AG20443 (cell line): ENCODE data around the gene RUFY3.
"Not testable (repeated sequence)": the region's sequence is repeated elsewhere in the genome, so short reads cannot be mapped to it uniquely, and the experiment has no call there.

ENCODE experiments used
- DNase-seq: peaks from one replicate; pipeline ENCODE4 v3.0.0; 2012; ENCODE audit warnings: low spot score, mixed read lengths

RUFY3 gene

DNA sequence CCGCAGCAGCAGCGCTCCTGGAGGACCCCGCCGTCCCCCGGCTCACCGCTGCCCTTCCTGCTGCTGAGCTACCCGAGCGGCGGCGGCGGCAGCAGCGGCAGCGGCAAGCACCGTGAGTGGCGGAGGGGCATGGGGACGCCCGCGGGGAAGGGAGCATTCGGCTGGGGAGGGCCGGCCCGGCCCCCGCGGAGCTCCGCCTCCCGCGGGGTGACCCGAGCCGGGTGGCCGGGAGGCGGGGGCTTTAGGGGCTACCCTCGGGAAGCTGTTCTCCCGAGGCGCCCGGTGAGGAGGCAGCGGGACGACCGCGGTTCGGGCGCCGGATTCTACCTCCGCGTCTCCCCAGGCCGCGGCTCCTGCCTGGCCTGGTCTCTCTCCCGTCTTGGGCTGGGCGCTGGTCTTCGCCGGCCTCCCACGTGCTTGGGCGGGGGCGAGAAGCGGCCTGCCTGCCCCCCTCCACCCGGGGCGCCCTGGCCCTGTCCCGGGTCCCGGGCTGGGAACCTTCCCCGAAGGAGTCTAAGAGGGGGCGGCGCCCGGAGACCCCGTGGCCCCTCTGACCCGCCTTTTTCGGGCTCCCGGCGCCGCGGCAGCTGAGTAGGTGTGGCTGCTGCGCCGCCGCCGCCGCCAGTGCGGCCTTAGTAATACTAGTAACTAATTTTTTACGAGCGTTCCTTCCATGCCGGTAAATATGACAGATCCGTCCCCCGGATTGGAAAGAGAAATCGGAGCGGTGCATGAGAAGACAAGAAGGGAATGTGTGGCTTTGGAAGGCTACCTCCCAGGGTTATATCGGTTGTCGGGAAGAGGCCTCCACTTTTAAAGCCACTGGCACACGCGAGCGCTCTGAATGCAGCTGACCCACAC is 16.4 kb upstream of the RUFY3 start:
- peak; percentile 86 for DNase-seq

DNA sequence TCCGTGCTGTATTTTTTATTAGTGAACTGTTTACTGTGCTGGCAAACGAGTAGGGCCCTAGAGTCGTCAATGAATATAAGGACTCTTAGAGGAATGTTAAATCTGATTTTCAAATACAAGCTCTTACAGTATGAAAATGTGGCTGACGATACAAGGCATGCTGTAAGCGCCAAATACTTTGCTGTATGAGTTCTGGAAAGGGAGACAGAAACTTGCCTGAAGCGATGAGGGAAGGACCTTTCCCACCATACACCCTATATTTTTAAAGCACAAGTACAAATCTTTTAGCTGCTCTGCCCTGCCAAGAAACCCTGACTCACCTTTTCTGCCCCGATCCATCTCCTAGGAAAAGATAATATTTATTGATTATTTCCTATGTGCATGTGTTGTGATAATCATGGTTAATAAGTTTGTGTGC is 15.7 kb upstream of the RUFY3 start:
- no peak for DNase-seq

DNA sequence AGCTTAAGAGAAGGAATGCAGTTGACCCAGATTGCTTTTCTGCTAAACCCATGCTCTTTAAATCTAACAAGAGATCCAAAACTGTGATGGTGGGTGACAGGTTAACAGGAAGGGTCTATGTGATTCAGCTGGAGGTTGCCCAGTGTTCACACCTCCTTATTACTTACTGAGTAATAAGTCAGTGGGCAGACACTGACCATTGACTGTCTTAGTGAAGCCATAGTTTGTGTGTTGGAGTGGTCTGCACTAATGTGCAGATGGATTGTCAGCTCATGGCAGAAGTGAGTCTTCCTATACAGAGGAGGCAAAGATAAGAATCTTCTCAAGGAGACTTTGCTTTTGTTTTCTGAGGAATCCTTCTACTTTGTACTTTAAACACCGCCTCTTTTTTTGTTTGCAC is 15.2 kb upstream of the RUFY3 start:
- no peak for DNase-seq

DNA sequence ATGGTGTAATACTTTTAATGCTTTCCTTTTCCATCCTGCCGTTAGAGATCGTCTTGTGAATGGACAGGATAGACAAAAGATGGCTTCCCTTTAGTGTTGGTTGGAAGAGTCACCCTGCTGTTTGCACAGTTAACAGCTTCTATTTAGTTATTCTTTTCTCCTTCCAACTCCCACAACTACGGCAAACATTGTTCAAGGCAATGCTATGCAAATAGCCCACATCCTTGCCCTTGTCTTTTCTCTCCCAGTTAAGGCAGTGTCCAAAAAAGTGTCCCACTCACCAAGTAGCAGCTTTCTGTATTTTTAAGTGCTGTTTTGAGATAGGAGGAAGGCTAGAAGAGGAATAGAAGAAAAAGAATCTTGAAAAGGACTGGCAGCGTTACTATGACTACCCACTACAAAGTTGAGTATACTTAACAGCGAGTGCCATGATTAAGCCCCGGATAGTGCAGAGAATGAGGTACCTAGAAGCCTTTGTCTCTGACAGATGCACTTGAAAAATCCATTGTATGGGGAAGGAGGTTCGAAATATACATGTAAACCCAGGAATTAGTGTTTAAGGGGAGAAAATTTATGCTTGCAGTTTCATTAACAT is 12.1 kb upstream of the RUFY3 start:
- DNase-seq, result no peak

DNA sequence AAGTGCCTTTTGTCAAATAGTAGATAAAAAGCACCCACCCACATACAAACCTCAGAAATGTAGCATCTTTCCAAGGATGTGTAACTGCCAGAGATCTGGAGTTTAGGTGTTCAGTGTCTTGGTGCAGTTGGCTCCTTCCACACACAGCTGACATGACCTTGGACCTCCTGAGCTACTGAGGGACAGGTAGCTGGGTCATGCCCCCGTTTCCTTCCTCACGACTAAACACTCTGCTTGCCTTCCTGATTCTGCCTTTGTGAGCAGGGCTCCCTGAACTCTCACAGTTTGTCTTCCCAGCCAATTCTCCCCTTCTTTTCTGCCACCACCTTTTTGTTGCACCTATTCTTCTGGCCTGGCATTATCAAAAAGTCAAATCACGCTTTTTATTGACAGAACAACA is 10.2 kb upstream of the RUFY3 start:
- no peak for DNase-seq

DNA sequence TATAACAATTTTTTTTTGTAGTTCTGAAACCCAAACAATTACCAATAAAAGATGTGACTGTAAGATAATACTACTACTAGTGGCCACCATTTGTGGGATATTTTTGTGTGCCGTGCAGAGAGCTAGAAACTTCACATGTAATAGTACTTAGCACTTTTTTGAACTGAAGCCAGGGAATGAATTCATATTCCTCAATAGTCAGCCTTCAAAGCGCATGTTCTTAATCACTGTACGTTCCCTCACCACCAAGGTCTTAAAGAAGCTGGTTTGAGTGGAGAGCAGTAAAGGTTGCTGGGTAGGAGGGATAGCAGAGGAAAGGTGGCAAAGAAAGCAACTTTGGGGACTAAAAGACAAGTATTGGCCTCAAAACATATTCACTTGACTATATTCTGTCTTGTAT is 9.6 kb upstream of the RUFY3 start:
- no peak for DNase-seq

DNA sequence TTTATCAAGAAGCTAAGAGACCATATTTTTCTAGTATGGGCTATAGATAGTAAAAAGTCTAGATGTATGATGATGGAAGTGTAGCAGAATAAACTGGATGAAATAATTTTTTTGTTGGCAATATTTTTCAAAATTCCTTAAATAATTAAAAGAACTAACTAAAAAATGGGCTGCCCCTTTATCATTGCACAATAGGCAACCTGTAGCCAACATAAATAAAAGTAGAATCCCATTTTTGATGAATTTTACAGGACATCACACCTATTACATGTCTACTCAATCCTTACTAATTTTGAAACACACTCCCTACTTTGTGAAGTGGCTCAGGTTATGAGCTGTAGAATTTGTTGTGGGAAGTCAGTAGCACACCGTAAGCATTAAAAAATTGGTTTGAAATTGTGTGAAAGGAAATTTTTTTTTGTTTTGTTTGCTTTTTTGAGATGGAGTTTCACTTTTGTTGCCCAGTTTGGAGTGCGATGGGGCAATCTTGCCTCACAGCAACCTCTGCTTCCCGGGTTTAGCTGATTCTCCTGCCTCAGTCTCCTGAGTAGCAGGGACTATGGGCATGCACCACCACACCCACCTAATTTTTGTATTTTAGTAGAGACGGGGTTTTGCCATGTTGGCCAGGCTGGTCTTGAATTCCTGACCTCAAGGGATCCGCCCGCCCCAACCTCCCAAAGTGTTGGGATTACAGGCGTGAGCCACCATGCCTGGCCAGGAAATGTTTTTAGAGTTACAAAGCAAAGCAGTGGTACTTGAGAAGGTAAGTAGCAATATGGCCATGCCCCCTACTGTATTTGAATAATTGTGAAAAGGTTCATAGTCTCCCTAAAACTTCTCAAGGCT is 8.9 kb upstream of the RUFY3 start:
- DNase-seq, result no peak

DNA sequence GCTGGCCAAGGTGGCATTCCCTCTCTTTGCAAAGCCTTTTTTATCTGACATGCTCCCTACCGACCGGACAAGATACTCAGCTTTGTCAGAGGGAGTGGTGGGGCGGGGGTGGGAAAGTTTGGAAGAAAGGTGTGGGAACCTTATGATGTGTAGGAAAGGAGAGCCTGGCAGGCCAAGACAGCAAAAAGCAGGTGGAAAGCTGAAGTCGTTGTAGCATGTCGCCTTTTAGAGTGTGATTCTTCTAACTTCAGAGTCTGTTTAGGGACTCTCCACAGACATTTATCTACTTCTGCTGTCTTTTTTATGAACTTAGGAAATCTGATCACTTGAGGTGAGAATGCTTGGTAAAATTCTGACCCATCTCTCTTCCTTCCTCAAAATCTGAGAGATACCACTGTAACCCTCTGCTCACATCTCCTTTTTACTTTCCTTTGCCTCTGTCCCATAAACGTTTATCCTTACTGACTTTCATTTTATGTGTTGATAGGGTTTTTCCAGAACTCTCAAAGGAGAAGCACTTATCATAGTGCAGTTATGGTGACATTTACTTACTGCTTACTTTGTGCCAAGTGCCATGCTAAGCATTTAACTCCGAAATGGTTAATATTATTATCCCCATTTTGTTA is 8.2 kb upstream of the RUFY3 start:
- DNase-seq, result no peak

DNA sequence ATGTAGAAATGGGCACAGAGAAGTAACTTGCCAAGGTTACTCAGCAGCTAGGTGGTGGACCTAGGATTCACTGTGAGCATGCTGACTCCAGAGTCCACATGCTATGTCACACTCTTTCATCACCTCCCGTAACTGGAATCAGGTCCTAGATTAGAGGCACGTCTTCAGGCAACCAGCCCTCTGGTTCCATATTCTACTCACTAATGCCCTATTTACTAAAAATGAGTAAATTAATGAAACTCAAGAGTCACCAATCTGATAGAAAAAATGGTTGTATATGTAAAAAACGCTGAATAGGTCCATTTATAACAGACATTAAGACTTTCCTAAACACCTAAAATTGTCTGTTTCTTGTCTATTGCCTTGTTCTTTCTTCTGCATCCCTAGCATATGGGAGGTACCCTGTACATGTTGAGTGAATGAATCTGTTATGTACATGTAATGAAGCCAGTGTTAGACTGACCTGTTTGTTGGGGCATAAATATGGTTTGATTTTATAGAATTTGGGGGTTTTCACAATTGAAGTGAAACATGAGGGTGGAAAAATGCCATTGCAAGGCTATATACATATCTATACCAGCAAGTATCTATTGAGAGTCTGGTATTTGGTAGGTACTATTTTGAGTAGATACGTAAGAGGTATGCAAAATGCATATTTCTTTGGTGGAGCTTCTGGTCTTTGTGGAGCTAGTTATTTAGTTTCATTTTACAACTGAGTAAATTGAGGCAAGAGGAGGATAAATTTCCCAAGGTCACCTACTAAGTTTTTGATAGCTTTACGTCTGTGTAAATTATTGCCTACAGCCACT is 7.5 kb upstream of the RUFY3 start:
- DNase-seq, result no peak

DNA sequence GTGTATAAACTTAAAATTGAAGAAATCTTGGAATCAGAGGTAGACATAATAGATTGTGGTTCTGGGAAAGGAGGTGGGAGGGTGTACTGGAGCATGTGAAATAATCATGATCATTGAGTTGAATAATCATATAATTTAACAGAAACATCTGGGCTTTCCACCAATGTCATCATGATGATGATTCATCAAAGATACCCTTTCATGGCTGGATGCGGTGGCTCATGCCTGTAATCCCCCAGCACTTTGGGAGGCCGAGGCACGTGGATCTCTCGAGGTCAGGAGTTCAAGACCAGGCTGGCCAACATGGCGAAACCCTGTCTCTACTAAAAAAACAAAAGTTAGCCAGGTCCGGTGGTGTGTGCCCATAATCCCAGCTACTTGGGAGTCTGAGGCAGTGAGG is 6.7 kb upstream of the RUFY3 start:
- DNase-seq, result no peak

DNA sequence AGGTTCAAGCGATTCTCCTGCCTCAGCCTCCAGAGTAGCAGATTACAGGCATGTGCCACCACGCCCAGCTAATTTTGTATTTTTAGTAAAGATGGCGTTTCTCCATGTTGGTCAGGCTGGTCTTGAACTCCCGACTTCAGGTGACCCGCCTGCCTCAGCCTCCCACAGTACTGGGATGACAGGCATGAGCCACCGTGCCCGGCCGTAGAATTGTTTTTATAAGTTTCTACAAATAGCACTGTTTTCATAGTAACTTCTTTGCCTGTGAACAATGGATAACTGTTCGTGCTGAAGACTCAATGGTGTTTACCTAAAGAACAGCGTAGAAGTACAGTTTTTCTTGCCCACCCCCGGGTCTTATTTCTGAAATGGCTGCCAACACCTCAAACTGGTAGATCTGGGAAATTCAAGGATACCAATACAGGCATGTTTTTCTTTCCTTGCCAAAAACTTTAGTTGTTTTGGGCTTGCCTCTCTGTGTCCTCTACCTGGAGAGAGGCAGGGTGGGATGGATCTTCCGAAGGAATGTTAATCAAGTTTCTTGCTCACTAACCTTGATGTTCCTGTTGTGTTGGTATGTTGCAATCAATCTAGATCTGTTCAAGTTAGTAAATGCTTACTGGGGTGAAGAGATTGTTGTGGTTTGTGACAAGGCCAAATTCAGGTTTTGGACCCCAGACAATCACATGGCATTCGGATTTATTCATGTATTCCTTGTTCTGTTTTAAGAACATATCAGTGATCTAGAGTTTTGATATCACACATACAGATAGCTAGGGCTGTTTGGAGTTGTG is 2.8 kb upstream of the RUFY3 start:
- DNase-seq, result no peak

DNA sequence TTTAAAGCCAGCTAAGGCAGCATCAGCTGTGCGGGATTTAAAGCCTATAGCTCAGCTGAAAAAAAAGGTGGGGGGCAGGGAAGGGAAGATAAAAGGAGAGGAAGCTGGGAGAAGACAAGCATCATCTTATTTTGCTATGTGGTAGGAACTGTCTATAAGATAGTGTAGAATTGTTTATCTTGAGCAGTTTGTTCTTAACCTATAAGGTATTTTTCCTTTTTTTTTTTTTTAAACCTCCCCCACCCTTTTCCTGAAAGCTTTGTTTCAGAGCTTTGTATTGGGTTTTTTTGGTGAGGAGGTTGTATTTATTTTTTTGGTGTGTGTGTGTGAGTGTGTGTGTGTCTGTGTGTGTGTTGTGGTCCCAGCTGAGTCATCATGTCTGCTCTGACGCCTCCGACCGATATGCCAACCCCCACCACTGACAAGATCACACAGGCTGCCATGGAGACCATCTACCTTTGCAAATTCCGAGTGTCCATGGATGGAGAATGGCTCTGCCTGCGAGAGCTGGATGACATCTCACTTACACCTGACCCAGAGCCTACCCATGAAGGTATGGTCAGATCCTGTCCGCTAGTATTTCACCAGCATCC is 531 bp downstream of the RUFY3 start:
- peak; percentile 45 for DNase-seq

DNA sequence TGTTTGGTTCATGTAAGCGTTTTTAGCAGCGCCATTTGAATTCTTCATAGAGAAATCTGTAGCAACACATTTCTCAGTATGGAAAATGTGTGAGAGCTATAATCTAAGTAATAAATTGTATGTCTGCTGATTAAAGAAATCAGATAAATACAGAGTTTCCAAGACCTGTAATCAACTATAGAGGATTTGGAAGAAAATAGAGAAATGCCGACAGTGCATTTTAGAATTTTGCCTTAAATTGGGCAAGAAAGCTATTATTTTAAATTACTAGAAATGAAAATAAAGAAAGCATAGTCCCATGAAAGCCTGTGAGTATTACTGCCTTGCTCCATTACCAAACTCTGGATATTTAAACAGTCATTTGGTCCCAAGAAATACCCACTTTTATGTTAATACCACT is 2.7 kb downstream of the RUFY3 start:
- DNase-seq, result no peak

DNA sequence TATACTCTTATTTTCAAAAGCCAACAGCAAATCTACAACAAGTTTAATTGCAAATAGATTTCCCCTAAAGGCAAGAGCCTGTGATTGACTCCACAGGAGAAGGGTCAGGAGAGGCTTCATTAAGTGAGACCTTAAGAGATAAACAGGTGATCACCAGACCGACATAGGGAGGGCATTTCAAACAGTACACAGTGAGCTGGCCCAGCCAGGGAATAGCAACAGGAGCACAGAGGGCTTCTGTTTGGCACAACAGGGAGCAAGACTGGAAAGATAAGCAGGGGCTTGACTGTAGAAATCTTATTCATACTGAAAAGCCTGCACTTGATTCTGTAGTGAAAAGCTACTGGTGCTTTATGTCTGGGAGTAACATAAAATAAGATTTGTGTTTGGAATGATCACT is 3.9 kb downstream of the RUFY3 start:
- DNase-seq, result no peak

DNA sequence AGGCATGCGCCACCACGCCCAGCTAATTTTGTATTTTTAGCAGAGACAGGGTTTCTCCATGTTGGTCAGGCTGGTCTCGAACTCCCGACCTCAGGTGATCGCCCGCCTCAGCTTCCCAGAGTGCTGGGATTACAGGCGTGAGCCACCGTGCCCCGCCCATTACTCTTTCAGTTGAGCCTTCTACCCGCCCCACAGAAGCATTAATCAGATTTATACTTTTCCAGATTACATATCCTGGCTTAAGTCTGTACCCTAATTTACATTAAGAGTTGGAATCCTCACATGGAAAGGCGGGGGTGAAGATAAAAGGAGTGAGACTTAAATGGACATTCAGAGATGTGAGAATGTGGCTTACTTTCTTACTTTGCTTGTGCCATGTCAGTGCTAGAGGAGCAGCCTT is 4.8 kb downstream of the RUFY3 start:
- DNase-seq, result not testable (repeated sequence)

DNA sequence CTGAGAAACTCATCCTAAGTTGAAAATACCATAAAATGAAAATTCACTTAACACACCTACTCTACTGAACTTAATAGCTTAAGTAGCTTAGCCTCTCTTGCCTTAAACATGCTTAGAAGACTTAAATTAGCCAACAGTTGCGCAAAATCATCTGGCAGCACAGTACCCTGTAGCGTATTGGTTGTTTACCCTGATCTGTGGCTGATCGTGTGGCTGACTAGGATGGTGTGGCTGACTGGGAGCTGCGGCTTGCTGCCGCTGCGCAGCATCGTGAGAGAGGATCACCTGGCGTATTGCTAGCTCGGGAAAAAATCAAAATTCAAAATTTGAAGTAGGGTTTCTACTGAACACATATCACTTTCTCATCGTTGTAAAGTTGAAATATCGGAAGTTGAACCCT is 6.3 kb downstream of the RUFY3 start:
- no peak for DNase-seq

DNA sequence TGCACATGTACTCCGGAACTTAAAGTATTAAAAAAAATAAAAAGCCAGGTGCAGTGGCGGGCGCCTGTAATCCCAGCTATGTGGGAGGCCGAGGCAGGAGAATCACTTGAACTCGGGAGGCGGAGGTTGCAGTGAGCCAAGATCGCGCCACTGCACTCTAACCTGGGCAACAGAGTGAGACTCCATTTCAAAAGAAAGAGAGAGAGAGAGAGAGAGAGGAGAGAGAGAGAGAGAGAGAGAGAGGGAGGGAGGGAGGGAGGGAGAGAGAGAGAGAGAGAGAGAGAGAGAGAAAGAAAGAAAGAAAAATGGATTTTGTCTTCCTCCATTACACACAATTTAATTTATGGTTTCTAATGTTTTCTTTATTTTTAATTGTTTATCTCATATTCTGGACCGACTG is 11.1 kb downstream of the RUFY3 start:
- not testable (repeated sequence) for DNase-seq

DNA sequence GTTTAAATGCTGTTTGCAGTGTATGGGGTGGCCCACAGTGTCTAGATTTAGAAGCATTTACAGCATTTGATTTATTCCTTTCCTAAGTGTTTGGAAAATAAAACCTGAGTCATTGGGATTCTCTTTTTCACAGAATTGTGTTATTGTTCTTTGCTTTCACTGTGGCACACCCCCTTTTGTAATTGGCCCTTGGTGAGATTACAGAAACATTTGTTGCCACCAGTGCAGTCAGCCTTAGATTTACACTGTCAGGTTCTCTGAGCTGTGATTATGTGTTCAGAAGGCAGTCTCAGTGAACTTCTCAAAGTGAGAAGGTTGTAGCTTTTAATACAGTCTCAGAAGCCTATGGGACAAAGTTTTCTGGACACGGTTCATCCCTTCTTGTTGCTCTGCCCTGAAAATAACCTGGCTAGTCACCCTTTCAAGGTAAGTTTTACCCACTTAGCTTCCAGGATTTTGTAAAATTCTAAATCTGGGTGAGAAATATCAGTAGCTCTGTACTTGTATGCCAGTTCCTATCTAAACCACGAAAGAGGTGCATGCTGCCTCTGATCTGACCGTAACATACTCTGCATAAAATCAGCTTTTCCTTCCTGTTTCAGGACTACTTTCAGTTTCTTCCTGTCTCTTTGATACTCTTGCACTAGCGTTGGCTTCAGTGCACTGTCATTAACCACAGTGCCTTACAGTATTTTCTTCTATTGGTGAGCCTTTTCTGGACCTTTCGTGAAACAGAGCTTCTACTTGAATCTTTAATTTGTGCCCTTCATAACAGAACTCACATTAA is 12.6 kb downstream of the RUFY3 start:
- peak; percentile 53 for DNase-seq

DNA sequence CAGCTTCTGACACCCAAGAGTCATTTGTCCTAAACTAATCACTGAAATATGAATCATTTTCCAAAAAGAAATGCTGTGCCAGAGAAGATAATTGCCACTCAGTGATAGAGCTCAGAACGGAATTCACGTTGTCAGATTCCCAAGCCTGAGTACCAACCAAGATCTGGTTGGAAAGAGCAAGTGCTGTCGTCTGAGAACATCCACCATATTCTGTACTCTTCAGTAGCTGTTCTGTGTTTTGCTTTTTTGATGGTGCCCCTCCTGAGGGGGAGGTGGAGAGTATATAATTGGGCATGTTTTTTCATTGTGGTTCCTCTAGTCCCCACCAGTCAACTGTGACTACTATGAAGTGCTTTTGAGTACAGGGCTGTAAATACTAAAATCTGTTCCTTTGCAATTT is 13.2 kb downstream of the RUFY3 start:
- DNase-seq, result no peak

DNA sequence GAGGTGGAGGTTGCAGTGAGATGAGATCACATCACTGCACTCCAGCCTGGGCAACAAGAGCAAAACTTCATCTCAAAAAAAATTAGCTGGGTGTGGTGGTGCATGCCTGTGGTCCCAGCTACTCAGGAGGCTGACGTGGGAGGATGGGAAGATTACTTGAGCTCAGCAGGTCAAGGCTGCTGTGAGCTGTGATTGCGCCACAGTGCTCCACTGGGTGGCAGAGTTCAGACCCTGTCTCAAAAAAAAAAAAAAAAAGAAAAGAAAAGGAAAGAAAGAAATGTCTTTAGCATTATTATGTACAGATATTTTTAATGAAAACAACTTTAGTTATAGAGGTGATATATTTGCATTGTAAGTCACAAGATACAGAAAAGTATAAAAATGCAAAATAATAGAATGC is 14.2 kb downstream of the RUFY3 start:
- DNase-seq, result peak; percentile 19
